ENCODE results near the gene KIAA0319L.

KIAA0319L gene

DNA sequence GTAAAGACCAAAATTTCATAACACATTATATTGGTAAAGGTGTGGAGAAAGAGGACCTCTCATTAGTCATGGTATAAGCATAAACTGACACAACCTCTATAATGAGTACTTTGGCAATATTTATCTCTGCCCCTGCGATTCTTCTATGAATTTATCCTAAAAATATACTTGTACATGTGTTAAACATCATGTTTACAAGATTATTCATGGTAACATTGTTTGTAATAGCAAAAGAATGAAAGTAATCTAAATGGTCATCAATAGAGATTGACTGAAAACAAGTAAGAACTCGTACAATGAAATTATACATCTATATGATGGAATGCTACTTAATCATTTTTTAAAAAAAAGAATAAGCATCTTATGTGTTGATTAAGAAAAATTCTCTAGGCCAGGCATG lies 96.4 kb downstream of the KIAA0319L start:
- peak overlapping the region; percentile 26 for H3K27ac ChIP-seq
- no peak for DNase-seq (ENCODE audit: low read depth, low spot score)

DNA sequence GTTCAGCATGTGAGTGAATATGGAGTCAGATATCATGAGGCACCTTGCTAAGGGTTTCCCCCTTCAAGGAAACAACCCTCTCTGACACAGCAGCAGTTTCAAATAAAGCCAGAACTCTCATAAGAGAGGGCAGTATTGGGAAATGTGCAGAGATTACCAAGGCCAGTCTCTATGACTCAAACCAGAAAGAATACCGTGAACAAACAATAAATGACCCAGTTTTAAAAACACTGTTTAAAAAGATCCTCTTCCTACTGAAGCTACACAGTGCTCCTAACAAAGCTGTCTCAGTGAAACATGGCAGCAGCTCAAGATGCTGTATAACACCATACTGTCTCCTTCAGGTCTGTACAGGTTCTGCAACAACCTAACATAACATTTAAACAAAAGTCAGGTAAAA lies 102.6 kb downstream of the KIAA0319L start:
- H3K27ac ChIP-seq = peak overlapping the region; percentile 9
- peak; percentile 44 for DNase-seq (ENCODE audit: low read depth, low spot score)

DNA sequence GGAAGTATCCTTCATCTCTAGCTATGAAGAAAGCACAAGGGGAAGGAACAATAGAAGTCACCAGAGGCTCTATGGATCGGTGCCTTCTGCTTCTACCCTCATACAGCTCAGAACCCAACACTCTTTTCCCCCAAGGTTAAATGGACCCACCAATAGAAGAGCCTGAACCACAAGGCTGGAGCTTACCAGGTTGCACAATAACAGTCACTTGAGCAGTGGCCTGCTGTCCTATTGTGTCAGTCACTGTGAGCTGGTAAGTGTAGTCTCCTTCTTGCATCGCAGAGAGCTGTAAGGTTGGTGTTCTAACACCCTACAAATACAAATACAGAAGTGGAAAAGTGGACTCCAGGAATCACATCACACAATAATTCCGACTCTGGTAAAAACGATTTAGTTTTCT lies 103.0 kb downstream of the KIAA0319L start:
- H3K27ac ChIP-seq = peak overlapping the region; percentile 9
- DNase-seq (ENCODE audit: low read depth, low spot score) = no peak

DNA sequence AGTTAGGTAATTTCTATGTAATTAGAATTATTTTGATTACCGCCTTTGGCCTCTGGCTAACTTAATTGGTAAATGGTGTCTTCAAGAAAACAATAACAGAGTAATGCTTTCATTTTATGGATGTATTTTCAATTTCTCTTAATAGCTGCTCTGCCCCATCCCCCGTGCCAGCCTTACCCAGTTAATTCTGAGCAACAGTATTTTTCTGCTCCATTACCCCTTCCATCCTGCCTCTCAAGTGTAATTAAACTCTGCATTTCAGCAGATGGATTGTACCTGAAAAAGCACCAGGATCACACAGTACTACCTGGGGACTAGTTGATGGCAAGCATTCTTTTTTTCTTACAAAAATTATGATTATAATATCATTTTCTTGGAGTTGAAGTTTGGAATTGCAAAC lies 104.2 kb downstream of the KIAA0319L start:
- DNase-seq (ENCODE audit: low read depth, low spot score) = no peak
- no peak overlapping the region for H3K27ac ChIP-seq

DNA sequence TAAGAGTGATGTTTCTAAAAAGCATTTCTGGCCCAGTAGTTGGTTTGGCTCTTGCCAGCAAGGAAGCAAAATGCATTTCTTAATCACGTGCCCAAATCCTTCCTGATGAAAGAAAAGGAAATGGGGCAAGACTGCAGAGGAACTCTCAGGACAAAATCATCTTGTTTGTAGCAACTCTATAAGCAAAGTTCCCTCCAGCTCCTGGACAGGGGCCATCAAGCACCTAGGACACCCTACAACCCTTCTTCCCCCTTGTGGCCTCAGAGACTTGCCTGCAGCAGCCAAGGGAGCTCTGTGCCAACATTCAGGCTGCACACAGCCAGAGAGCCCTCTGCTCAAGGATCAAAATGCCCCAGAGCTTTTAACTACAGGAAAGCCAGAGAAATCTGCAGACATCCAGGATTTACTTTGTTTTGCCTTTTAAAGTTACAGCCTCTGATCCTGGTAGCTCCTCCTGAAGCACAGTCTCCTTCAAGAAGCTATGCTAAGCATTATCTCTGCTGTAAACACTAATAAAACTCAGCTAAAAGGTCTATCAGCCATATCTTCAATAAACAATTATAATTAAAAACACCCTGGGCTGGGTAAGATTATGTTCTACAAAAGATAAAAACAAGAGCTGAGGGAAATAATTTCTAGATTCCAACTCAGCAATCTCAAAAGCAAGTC lies 105.0 kb downstream of the KIAA0319L start:
- no peak for DNase-seq (ENCODE audit: low read depth, low spot score)
- H3K27ac ChIP-seq = peak overlapping the region; percentile 46

DNA sequence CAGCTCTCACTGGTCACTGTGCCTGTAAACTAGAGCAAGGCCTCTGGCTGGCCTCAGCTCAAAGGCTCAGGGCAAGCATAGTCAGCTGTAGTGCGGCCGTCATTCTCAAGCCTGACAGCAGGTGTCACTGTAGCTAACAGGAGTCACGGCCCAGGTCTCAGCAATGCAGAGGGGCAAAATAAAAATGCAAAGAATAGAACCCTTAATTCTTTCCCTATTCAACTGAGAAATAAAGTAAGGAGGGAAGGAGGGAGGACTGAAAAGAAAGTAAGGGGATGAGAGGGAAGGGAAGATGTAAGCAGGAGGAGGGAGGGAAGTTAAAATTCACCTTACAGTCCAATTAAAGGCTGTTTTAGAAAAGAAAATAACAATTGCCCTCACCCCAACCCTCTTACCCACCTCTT lies 106.1 kb downstream of the KIAA0319L start:
- no peak for DNase-seq (ENCODE audit: low read depth, low spot score)
- no peak overlapping the region for H3K27ac ChIP-seq

DNA sequence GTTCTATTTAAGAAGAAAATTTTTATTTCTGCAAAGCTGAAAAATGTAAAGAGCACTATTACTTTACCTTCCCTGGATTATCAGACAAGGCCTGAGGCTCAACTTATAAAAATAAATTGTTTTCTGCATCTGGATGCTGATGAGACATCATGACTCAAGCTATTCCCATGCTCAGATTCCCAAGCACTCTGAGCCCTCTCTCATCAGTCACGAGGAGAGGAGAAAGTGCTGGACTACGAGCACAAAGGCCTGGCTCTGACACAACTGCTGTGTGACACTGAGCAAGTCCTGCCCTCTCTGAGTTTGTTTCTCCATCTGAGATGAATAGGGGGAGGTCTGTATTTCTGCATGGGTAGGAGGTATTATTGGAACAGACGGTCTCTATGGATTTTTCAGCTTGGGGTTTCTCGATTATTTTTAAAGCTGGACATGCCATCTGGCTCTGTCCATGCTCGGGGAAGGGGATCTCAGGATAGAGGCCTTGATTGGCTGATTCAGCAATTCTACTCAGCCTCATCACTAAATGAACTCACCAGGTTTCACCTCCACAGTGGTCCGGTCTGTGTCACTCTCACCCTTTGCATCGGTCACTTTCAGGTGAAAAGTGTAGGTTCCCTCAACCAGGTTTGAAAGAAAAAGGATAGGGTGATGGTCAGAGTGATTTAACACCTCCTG lies 107.7 kb downstream of the KIAA0319L start:
- peak; percentile 89 for DNase-seq (ENCODE audit: low read depth, low spot score)
- H3K27ac ChIP-seq = peak overlapping the region; percentile 48

DNA sequence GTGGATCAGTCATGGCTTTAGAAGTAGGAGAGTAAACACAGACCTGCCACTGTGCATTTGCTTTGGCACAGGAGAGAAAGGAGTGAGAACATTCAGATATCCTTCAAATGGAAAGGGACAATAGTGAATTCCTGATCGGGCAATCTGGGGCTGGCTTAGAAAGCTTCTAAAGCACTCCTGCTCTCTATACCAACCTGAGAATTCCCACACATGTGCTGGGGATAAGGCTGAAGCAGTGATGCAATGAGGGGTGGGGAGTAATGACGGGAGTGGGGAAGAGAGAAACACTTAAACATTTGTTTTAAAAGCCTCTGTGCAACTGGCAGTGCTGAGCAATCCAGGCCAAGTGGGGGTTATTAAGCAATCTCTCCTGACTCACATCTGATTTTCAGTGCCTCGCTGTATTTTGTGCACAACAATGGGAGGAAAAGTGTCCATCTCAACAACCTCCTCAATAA lies 108.8 kb downstream of the KIAA0319L start:
- H3K27ac ChIP-seq = peak overlapping the region; percentile 48
- DNase-seq (ENCODE audit: low read depth, low spot score) = peak; percentile 86

DNA sequence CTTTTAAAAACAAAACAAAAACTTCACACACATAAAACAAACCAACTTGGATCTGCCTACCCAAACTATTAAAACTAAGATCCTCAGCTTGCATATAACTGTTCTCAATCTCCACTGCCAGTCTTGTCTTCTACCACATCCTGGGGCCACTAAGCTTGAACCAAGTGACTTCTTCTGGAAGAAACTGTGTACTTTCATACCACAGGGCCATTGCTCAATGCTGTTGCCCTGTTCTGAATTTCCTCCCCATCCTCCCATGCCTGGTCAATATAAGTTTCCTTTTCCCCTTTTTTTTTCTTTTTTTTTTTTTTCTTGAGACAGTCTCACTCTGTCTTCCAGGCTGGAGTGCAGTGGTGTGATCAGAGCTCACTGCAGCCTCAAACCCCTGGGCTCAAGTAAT lies 109.9 kb downstream of the KIAA0319L start:
- DNase-seq (ENCODE audit: low read depth, low spot score) = no peak
- H3K27ac ChIP-seq = no peak overlapping the region

DNA sequence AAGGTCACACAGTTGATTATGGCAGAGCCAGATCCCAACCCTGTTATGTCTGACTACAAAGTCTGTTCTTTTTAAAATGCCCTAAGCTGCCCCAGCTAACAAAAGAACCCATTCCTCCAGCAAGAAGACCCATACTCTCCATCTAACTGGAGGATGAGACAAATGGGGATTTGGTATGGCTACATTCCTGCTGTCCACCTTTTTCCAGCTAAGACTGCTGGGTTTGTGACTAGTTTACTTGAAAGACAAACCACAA lies 112.8 kb downstream of the KIAA0319L start:
- DNase-seq (ENCODE audit: low read depth, low spot score) = no peak
- H3K27ac ChIP-seq = no peak overlapping the region

DNA sequence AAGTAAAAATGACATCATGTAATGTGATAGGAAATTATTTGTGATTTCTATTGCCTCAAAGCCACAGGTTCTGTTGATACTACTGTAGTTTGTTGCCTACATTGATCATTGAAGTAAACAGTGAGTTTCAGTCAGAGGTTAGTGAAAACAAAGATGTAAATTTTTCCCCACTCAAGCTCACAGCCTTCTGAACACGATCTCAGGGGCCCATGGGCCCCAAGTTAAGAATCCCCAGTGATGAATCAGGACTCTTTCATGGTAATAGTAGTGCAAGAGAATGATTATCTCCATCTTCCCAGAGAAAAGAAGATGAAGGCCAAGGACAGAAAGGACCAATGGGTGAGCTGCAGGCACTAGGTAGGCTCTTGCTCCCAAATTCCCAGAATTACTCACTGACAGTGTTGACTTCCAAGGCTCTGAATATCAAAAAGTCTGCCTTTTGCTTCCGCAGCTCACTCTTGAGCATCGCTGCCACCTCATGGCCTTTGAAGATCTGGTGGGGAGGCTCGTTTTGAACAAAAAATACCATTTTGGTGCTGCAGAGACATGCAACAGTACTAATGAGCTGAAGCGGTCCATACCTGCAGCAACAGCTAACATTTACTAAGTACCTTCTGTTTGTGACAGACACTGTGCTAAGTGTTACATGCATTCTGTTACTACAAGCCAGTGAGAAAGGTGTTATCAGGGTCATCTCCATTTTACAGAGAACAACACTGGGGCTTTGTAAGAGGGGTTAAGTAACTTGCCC lies 113.3 kb downstream of the KIAA0319L start:
- no peak overlapping the region for H3K27ac ChIP-seq
- no peak for DNase-seq (ENCODE audit: low read depth, low spot score)

DNA sequence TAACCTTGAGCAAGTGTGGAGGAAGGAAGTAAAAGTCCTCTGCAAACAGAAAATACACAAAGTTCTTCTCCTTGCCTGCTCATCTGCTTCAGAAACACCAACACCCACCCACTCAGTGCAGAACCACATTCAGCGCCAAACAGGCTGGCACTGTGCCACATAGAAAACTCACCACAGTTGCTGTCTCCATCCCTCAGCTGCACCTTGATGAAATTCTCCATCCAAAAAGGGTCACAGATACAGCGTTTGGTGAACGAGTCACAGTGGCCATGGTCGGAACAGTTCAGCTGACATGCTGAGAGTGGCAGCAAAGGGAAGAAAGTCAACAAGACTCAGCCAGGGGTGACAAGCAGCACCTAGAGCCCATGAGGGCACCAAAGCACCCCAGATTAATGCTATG lies 114.5 kb downstream of the KIAA0319L start:
- no peak for DNase-seq (ENCODE audit: low read depth, low spot score)
- peak overlapping the region; percentile 12 for H3K27ac ChIP-seq

DNA sequence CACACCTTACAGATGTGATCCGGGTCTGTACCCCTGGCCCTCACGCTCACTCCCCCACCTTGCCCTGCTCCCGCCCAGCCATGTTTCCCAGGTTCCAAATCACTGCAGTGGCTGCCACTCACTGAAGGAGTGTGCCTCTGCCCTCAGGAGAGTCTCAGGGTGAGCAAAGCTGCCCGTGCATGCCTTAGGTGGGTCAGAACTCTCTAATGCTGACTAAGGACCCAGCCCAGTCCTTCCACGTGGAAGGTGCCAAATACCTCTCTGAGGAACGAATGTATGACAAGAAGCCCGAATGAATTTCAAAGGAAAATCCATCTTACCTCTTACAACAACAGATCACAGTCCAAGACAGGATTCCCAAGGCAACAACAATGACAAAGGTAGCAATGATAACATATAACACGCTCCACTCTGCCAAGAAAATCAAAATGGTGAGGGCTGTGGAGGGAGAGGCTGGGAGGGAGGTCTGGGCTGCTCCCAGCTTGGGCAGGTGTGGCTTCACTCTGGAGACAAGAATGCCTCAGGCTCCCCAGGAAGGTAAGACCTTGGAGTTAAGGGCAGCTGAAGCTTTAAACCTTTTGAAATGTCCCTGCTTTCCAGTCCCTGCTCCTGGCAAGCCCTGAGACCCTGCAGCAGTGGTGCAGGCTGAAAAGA lies 115.2 kb downstream of the KIAA0319L start:
- no peak for DNase-seq (ENCODE audit: low read depth, low spot score)
- H3K27ac ChIP-seq = peak overlapping the region; percentile 12

DNA sequence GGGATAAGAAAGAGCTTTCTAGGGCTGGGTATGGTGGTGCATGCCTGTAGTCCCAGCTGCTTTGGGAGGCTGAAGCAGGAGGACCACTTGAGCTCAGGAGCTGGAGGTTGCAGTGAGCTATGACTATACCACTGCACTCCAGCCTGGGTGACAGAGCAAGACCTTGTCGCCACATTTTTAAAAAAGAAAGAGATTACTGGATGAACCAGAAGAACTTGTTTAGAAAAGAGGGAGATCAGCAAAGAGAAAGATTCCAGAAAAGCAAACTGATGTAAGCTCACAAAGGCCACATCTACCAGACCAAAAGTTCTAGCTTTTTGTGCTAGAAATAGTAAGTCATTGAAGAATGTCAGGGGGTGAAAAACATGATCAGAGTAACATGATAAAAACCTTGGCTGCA lies 117.6 kb downstream of the KIAA0319L start:
- DNase-seq (ENCODE audit: low read depth, low spot score) = no peak
- no peak overlapping the region for H3K27ac ChIP-seq

DNA sequence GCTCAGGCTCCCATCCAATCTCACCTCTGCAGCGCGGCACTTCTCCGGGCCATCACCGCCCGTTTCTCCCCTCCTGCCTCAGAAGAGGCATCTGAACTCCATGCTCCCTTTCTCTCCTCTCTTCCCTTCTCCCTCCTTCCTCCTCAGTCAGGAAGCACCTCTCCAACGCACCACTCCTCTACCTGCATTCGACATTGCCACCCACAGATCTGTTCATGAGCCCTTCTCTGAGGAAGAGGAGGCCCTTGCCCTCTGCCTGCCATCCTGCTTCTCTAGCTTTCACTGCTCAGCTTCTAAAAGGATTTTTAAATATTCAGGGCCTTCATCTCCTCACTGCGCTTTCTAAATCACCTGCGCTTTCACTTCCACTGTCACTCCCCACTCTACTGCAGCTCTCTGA lies 120.0 kb downstream of the KIAA0319L start:
- H3K27ac ChIP-seq = no peak overlapping the region
- DNase-seq (ENCODE audit: low read depth, low spot score) = no peak

DNA sequence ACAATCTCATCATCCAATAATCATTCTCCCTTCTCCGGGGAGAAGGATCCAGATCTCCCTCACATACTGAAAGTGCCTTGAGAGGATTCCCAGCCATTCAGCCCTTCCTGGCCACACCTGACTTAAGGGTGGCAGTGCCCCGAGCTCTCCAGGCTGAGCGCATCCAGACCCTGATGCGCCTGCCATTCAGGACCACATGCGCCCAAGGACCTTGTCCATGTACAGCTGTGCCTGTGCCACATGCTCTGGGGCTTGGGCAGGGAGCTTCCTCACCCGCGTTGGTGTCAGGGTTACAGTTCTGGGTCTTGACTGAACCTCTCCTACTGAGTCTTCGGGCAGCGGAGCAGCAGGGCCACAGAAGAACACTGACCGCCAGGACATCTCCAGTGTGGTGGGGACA lies 121.1 kb downstream of the KIAA0319L start:
- no peak for DNase-seq (ENCODE audit: low read depth, low spot score)
- no peak overlapping the region for H3K27ac ChIP-seq

DNA sequence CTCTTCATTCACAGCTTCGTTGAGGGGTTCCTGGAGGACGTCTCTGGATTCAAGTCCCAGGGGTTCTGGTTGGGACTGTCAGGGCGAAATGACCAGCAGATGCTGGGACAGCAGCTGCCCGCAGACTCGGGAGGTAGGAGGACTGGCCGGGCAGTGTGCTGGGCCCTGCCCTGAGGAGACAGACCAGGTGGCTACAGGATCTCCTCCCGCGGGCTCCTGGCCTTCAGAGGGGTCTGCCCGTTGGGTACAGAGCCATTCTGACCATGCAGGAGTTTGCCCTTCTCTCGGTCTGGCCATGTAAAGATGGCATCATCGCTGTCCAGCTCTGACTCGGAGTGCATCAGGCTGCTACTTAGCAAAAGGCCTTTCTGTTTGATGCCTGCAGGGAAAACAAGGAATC lies 122.5 kb downstream of the KIAA0319L start:
- DNase-seq (ENCODE audit: low read depth, low spot score) = no peak
- no peak overlapping the region for H3K27ac ChIP-seq

DNA sequence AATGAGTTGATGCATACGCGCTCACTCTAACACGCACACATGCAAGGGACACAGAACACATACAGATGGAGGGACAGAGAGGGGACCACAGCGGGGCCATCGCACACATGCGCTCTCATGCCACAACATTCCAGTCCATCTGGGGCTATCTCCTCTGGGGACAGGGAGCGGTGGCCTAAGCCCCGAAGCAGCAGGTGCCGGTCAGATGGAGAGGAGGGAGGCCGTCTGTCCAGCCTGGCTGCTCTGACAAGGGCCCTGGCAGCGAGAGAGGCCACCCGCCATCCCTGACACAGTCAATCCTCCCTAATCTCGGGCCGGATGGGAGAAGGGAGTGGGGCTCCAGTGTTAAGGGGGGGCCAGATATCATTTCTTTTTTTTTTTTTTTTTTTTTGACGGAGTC lies 123.5 kb downstream of the KIAA0319L start:
- DNase-seq (ENCODE audit: low read depth, low spot score) = no peak
- no peak overlapping the region for H3K27ac ChIP-seq

DNA sequence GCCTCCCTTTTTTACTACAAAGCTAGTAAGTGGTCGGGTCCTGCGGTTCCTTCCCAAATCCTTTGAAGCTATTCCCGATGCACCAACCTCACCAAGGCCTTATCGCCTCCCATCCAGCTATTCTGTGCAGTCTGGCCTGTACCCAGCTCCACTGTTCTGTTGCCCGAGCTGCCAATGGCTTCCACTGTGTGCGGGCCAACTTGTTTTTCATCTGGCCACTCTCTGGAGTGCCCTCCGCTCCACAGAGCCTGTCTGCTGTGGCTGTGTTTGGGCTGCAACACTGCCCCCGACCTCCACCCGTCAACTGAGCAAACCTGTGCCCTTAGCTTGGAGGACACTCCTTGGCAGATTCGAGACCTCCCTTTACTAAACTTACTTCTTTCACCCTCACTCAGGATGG lies 125.0 kb downstream of the KIAA0319L start:
- no peak overlapping the region for H3K27ac ChIP-seq

DNA sequence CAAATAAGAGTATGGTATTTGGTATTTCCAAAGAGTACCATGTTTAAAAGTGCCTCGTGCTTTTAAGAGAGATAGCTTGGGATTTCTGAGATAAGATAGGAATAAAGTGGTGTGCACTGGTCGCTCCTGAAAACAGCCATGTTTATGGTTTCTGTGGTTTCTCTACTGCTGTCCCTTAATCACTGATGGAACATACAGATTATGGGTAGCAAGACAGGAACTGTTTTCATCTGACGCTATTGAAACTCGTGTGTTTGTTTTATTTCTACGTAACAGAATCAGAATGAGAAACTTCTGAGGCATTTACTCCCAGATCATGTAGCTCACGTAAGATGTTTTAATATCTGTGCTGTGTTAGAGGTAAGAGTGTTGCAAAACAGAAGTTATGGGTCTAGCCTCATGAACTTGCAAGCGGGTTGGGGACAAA lies 126.0 kb downstream of the KIAA0319L start:
- H3K27ac ChIP-seq = no peak overlapping the region
- no peak for DNase-seq (ENCODE audit: low read depth, low spot score)

More for the DNA sequence above, 125.0 kb downstream of the KIAA0319L start:
- DNase-seq (ENCODE audit: low read depth, low spot score) = no peak

DNA sequence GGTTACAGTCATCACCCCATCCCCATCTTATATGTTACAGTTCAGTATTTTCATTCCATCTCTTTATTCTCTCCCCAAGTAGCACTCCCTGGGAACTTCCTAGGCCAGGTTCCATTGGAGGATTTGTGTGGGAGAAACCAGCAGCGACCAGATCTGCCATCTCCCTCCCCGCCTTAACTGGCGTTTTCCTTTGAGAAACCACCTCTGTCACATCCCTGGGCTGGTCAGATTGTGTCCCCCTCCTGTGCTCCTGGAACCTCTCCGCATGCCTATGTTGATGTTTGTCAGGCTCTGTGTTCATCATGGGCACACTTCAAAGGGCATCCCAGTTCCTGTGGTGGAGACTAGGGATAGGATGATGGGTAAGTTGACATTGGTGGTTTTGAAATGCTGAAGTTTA lies 126.4 kb downstream of the KIAA0319L start:
- DNase-seq (ENCODE audit: low read depth, low spot score) = no peak
- H3K27ac ChIP-seq = no peak overlapping the region
